ENCODE results near the gene CADPS.
"Not testable (repeated sequence)": the region's sequence is repeated elsewhere in the genome, so short reads cannot be mapped to it uniquely, and the experiment has no call there.

CADPS gene

DNA sequence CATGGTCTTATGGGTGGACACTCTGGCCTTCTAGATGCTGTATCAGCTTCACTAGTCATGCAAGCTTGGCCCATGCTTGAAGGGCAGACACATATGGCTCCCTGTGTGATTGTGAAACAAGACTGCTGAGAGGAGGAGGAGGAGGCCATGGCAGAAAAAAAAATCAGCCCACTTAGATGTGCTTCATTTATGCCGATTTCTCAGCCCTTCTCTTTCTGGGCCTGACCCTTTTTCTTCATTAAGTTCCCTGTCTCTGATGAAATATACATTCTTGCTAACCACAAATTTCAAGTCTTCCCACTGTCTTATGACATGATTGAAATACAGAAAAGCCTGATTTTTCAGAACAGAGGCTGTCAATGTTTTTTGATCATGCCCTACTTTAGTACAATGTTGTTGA, 288.9 kb downstream of the CADPS start:
- no peak for DNase-seq

DNA sequence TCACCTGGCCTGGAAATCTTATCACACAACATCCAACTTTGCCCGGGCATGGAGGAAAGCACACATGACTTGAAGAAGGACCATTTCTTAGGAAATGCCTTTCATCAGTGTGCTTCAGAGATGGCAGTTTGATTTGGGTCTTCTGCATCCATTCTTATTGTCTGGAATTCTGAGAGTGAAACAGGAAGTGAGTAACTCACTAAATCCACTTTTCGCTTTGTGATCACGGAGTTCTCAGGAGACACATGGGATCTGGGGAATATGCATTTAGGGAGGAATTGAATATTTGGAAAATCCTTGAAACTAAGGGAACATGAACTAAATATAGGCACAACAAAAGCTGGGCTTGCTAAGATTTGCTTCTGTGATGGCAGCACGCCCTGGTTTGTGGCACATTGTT, 289.4 kb downstream of the CADPS start:
- DNase-seq, result no peak

DNA sequence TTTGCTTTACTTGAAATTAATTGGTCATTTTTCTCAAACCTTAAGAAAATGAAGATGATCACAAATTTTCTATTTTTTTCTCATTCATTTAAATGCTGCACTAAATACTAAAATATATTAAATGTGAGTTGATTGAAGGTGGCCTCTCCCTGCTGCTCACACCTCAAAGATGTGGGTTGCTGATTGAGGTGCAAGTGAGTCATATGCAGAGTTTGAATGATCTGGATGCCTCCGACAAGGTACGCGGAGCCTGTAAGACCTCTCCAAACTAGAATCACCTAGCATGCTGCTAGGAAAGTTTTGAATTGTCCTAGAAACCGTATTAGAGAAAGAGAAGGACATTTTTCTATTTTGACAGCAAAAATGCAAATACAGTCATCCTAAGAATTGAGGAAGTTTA, 290.6 kb downstream of the CADPS start:
- DNase-seq, result no peak

DNA sequence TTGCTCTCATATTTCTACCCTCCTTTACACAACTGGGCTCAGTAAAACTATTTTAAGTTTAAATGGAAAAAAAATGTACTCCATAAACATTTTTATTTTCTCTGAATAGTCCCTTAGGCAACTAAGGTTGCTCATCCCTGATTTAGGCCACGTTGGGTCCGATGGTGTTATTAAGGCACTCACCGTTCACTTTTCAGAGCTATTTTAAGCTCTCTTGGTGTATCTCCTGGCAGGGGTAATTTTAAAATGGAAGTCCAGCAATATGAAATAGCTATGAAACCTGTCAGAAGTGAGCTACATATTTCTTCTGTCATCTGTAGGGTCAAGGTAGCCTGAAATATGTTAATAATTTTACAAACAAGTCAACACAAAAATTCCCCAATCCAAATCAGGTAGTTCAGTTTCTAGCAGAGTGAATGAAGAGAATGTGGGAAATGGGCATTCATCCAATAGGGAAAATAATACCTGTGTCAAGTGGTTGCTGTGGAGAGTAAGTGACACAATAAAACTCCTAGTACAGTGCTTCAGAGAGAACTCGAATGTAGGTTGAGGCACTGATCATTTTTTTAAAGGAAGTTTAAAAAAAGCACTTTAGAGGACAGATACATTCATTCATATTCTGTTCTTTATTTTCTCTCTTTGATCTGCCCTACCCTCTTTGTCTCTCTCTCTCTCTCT, 292.6 kb downstream of the CADPS start:
- DNase-seq, result no peak

DNA sequence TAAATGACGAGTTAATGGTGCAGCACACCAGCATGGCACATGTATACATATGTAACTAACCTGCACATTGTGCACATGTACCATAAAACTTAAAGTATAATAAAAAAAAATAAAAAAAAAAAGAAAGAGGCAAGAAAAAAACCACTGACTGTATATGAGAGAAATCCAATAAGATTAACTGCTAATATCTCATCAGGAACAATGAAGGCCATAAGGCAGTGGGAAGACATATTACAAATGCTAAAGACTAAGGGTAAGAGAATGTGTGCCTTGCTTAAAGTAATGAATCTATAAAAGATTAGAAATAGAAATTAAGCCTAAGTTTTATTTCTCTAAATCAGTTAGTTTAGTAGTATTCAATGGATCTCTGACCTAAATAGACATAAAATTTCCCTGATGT, 294.7 kb downstream of the CADPS start:
- not testable (repeated sequence) for DNase-seq

DNA sequence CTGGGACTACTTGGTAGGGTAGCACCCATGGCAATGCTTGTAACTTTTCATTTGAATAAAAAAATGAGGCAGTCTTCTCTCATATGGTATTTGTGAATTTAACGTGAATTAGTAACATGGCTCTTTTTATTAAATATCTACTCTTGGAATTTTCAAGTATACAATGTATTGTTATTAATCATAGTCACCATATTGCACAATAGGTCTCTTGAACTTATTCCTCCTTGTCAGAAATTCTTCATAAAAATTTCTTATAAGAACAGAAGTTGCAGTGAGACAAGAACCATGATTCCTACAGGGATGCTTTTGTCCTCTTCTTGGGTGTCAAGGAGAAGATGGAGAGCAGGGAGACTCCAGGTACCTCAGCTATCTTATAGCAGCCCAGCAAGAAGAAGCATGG, 298.1 kb downstream of the CADPS start:
- no peak for DNase-seq

DNA sequence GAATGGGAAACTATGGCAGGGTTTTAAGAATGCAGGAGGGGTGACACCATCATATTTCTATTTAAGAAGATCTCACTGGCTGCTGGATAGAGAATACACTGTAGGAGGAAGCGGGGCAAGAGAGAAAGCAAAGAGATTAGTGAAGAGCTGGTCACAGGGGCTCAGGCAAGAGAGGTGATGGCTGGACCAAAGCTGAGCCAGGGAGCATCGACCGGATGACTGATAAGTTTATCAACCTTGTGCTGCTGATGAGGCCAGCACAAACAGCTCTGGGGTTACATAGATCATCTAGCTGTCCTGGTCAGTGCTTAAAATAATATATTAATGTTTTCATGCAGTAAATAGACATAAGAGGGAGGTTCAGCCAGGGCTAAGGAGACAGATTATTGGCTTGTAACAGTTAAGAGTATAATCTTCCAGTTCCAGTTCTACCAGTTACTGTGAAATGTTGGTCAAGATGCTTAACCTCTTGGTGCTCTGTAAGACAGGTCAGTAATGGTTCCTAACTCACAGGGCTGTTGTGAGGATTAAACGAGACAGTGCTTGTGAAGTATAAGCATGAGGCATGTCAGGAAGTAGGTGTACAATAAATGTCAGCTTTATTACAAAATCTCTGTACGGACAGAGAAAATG, 300.8 kb downstream of the CADPS start:
- no peak for DNase-seq

DNA sequence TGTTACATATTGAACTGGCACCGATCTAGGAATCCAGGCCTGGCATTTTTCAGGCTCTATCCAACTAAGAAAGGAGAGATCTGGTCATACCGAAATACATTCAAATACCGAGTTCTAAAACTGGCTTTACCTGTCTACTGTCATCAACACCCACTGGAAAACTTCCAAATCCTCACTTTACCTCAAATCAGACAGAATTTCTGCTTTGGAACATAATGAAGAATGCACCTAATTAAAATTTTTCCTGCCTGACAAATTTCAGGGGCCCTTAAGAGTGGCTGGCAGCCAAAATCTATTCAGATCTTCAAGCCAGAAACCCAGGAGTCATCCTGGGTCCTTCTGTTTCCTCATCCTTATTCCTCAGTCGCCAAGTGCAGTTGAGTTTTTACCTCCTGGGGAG, 303.3 kb downstream of the CADPS start:
- no peak for DNase-seq

DNA sequence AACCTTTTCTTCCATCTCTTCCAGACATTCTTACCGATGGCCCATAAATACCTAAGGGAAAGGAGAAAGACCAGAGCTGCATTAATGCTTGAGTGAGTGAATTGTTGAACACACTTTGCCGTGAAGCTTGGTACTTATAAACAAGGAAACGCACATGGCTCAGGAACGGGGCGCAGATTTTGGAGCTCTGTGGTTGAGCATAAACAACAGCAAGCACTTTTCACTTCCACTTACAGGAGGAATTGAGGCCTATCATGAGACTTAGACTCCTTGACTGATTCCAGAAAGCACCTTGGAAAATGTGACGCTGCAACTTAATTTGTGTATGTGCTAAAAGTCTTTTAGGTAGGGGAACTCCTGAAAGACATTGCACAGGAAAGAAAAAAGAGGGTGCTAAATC, 304.3 kb downstream of the CADPS start:
- DNase-seq, result no peak

DNA sequence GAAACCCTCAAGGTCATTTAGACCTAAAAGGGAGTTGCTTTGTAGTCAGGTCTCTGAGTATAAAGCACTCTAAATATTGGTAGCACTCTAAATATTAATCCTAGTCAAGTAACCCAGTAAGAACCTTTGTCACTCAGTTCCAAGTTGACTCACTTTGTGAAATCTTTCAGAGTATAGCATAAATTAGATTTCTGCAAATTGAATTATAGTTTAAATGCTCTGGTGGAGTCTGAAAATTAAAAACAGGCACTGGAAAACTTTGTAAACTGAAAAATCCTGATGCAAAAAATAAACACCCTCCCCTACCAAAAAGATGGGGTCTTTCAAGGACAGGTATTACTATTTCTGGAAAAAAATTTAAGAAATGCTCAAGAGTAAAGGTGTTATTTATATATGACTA, 305.6 kb downstream of the CADPS start:
- no peak for DNase-seq

DNA sequence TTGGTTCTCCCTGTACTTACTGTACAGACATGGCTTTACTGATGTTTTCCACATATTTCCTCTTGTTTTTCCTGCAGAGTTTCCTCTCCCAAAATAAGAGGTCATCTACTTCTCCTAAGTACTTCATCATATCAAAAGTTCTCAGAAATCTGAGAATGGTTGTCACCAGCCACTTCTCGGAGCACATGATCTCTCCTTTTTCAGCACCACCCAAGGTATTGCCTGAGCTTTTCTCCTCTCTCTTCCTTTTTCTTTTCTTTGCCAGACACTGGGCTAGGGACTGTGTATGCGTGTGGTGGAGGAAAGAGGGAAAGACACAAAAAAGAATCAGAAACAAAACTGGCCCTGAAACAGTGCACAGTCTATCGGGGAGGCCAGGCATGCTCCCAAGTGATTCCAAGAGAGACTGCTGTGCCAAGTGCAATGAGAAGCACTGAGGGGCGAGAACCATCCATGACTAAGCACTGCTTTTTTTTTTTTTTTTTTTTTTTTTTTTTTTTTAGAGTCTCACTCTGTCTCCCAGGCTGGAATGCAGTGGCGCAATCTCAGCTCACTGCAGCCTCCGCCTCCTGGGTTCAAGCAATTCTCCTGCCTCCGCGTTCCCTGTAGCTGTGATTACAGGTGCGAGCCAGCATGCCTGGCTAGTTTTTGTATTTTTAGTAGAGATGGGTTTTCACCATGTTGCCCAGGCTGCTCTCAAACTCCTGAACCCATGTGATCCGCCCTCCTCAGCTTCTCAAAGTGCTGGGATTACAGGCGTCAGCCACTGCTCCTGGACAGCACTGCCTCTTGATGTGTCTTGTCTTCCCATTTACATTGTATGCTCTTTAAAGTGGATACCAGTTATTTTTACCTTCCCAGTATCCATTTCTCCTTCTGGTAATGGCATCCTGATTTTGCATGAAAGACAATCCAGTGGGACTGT, 307.9 kb downstream of the CADPS start:
- no peak for DNase-seq

DNA sequence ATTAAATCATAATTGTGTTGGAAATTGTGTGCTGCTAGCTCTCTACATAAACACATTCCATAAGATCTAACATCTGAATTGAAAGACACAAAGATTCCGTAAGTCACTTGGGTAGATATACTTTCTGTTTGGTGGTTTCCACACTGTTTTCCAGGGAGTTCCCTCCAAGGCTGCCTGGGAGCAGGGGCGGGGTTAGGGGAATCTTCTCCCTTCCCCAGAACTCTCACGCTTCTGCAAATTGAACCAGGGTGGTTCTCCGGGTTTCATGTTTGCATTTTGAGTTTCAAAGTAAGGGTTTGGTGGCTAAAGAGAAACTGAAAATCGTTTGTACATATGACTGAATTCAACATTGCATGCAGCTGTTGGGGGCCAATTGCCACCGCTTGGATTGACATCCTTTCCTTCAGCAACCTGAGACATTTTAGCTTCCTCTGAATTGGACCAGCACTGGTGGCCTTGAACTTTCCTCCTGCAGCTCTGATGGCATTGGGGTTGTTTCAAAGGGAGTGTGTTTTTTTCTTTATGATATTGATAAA, 309.1 kb downstream of the CADPS start:
- no peak for DNase-seq

DNA sequence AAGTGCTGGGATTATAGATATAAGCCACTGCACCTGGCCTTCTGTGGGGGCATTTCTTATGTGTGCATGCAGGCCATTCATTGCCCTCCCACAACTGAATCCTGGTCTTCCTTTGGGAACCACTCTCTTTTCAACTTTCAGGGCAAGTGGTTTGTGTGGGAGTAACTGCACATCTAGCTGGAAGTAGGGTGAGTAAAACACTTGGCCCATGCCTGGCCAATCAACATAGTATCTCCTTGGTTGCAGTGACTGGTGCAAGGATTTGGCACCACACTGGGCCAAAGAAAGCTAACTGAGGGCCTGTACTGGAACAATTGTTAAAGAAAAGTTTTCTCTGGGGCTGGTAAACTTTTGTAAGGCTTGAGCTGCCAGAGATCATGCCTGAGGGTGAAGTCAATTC, 312.6 kb downstream of the CADPS start:
- no peak for DNase-seq

DNA sequence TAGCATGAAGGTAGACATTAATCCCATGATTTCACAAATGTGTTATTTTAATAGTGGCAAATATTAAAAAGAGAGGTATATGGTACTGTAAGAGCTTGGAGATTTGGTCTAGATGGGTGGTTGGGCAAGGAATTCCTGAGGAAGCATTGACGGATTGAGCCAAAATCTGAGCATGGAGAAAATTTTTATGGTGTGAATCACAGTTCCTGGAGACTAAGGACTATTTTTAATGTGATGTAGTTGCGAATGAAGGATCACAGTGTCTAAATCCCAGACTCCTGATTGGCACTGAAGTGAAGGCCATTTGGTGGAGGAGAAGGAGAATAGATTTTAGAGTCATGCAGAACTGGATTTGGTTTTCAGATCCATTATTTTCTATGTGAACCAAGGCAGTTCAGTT, 313.2 kb downstream of the CADPS start:
- no peak for DNase-seq

DNA sequence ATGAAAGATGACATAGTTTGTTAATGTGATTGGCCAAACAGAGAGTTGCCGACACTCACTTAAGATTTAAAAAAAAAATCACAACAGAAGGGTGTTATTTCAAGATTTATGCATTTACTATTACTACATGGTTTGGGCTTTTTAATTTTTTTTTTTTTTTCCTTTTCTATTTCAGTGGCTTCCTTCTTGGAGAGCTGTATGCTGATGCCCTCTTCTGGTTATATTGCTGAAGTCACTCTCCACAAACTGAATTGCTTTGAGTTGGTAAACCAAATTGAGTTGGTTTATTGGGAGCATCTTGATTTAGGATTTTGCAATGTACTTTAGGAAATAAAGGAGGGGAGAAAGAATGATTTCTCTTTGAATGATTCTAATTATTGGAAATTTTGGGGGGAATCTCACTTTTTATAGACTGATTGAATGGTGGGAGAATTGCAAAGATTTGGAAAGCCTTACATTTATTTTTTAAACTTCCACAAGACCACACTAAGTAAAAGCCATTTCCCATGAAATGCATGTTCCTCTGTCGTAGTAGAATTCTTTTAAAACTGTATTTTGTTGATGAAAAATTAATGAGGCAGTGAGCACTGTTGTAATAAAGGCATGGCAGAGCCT, 315.3 kb downstream of the CADPS start:
- DNase-seq, result no peak

DNA sequence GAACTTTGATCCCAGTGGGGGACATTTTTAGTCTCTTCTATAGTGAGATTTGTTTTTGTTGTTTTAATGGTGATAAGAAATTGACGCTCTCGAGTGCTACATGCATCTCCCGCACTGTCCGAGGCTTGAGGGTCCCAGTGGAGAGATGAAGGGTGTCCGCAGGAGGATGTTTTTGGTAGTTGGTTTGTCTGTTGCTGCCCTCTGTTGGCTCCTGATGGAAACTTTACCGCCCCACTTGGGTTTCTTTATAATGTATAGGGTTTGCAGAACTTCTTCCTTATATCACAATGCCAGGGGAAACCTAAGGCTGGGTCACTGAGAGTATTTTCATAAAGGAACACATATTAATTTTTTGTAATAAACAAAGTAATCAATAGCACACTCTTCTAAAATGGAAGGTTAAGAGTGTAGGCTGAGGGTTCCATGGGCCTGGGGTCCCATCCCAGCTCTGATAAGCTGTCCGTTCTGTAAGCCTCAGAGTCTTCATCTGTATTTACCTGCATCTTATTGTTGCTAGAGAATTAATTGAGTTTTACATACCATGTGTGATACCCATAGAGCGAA, 316.6 kb downstream of the CADPS start:
- no peak for DNase-seq

DNA sequence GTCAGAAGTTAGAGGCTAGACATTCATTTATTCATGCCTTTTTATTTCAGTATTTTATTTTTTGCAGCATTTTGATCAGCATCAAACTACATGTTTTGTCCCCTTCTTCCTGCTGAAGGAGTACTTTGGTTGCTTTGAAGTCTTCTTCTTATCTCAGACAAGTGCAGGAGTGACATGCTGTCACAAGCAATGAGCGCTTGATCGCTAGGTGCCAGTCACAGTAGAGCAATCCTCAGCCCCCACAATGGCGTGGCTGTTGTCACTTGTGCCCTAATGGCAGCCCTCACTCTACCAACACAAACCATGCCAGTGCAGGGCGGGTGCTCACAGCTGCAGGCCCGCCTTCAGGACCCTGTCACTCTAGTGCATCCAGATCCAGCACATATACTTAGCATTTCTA, 317.2 kb downstream of the CADPS start:
- DNase-seq, result no peak

DNA sequence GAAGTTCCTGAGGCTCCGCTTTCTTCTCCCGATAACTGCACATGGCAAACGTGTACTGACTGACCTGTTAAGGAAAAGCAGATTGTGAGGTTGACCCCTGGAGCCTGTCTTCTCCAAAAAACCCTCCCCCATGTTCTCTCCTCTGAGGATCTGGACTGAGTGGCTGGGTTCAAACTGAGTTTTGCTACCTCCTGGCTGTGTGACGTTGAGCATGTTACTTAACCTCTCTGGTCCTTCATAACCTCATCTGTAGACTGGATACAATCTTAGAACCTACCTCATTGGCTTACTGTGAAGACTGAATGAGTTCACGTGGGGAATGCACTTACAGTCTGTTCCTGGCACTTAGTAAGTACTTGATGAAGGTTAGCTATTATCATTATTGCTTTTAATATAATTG, 317.8 kb downstream of the CADPS start:
- DNase-seq, result no peak

DNA sequence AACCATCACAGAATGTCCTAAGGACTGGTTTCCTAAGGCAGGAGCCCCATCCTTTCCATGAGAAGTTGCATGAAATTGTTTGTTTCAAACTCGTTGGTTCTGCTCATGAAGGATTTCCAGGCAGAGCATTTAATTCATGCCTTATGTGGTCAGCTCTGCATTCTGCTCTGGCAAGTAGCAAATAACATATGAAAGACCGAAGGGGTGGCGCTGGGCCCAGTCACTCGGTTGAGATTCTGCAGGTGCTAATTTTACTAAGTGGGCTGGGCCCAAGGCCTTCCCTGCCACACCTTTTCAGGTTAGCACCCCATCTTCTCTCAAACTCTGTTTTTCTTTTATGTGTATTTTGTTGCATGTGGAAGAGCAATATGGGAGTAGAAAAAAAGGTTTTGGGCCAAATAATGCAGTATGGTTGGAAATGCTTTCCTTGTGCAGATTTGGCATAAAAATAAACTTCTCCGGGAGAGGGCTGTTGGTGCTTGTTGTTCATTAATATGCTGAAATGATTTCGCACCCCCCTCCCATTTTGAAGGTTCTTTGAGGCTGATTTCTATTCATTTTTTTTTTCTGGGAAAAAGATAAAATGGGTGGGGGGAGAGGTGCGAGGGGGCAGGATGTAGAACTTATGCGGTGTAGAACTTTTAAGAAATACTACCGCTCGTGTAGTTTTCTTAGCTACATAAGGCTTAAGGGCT, 318.9 kb downstream of the CADPS start:
- DNase-seq, result no peak

DNA sequence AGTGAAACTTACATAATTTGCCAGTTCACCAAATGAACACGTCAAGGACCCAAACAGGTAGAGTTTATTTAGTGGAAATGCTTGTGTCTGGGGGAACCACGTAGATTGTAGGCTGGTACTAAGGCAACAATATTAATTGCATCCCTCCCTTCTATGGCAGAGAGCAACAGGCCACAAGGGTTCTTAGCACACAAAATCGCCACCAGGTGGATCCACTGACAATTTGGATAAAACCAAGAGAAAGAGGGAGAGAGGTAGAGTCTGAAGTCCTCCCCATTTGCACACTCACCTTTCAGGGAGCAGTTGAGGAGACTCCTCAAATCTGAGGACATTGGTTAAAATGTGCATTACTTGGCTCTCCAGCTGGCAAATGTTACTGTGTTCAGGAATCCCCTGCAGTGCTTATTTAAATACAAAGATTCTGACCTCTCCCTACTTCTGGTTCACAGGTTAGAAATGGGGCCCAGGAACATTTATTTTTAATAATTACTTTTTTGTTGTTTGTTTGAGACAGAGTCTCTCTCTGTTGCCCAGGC, 320.9 kb downstream of the CADPS start:
- no peak for DNase-seq

DNA sequence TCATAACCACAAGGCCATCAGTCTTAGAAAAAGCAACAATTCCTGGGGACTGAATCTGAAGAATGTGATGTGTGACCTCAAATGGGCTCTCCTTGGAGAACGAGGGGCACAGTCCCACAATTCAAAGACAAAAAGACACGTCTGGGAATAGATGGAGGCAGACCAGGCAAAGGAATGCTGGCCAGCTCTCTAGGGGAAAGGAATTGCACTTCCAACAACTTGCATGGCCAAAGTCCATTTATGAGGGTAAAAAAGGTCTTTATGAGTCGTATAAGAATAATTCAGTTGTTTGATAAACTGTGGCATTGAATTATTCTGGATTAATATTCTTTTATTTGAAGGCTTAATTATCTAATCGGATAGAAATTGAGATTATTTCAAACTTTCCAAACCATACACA, 321.4 kb downstream of the CADPS start:
- DNase-seq, result no peak

DNA sequence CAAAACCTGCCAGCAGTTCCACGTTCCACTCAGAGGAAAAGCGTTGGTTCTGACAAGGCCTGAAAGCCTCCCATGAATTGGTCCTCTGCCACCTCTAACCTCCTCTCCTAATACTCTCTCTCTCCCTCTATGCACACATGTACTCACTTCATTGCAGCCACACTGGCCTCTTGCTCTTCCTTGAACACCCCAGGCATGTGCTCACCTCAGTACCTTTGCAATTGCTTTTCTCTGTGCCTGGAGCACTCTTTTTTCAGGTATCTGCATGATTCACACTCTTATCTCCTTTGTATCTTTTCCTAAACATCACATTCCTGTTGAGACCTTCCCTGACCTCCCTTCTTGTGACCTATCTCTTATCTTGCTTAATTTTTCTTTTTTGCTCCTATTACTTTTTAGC, 323.7 kb downstream of the CADPS start:
- DNase-seq, result no peak

All from CD4-positive, alpha-beta T cell treated with Interleukin-1 beta for 1 hour (primary cell).